ENCODE results near the gene ABCA6.

DNA sequence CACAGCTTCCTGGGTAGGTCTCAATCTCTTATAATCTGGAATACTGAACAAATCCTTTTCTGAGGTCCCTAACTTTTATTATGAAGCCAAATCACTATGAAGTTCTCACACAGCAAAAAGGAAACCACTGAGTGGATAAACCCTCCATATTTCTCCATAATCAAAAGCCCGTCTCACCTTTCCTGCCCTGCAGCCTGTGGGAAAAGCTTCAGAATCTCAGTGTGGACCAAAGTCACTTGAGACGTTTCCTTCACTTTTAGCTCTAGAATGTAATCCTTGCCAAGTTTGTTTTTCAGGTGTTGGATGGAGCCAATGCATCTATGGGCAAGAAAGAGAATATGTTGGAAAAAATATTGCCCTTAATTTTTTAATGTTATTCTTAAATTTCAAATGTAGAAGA lies 59.0 kb downstream of the ABCA6 start:
- TF ChIP-seq, protein P1, sequence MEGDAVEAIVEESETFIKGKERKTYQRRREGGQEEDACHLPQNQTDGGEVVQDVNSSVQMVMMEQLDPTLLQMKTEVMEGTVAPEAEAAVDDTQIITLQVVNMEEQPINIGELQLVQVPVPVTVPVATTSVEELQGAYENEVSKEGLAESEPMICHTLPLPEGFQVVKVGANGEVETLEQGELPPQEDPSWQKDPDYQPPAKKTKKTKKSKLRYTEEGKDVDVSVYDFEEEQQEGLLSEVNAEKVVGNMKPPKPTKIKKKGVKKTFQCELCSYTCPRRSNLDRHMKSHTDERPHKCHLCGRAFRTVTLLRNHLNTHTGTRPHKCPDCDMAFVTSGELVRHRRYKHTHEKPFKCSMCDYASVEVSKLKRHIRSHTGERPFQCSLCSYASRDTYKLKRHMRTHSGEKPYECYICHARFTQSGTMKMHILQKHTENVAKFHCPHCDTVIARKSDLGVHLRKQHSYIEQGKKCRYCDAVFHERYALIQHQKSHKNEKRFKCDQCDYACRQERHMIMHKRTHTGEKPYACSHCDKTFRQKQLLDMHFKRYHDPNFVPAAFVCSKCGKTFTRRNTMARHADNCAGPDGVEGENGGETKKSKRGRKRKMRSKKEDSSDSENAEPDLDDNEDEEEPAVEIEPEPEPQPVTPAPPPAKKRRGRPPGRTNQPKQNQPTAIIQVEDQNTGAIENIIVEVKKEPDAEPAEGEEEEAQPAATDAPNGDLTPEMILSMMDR (conservative IDR thresholded peaks at IDR 0.05 in 1 of 2, IDR thresholded peaks at IDR 0.05 in 1 of 2; ENCODE audit: low read depth in 1 of 2, low read length in 2 of 2): no peak
- no peak for TF ChIP-seq EZH2 (IDR thresholded peaks at IDR 0.05; ENCODE audit: low read length, missing control alignments)
